ENCODE results near the gene ADCY2.
A peak's percentile ranks its signal among the peaks of the same experiment; 100 is the strongest.

Gene ADCY2

GRCh38 chr5:7784683-7785380 is 388.9 kb downstream of the ADCY2 start:
- no peak for DNase-seq (ENCODE audit: low read depth)

GRCh38 chr5:7787770-7788169 is 391.8 kb downstream of the ADCY2 start:
- DNase-seq (ENCODE audit: low read depth): no peak

GRCh38 chr5:7789567-7789966 is 393.6 kb downstream of the ADCY2 start:
- no peak for DNase-seq (ENCODE audit: low read depth)

GRCh38 chr5:7793895-7794294 is 398.0 kb downstream of the ADCY2 start:
- no peak for DNase-seq (ENCODE audit: low read depth)

GRCh38 chr5:7794311-7794710 is 398.4 kb downstream of the ADCY2 start:
- DNase-seq (ENCODE audit: low read depth): no peak

GRCh38 chr5:7794823-7795222 is 398.9 kb downstream of the ADCY2 start:
- DNase-seq (ENCODE audit: low read depth): no peak

GRCh38 chr5:7795306-7795705 is 399.4 kb downstream of the ADCY2 start:
- DNase-seq (ENCODE audit: low read depth): no peak

- no peak for DNase-seq (ENCODE audit: low read depth)
Observed at GRCh38 chr5:7801891-7802614, 406.1 kb downstream of the ADCY2 start.

- DNase-seq (ENCODE audit: low read depth): no peak
Observed at GRCh38 chr5:7802855-7803254, 406.9 kb downstream of the ADCY2 start.

GRCh38 chr5:7803937-7804336 is 408.0 kb downstream of the ADCY2 start:
- no peak for DNase-seq (ENCODE audit: low read depth)

GRCh38 chr5:7805379-7805778 is 409.4 kb downstream of the ADCY2 start:
- DNase-seq (ENCODE audit: low read depth): no peak

GRCh38 chr5:7808998-7809397 is 413.1 kb downstream of the ADCY2 start:
- no peak for DNase-seq (ENCODE audit: low read depth)

GRCh38 chr5:7811715-7812114 is 415.8 kb downstream of the ADCY2 start:
- DNase-seq (ENCODE audit: low read depth): no peak

GRCh38 chr5:7813007-7813406 is 417.1 kb downstream of the ADCY2 start:
- DNase-seq (ENCODE audit: low read depth): no peak

GRCh38 chr5:7813576-7813975 is 417.6 kb downstream of the ADCY2 start:
- no peak for DNase-seq (ENCODE audit: low read depth)

GRCh38 chr5:7814816-7815215 is 418.9 kb downstream of the ADCY2 start:
- no peak for DNase-seq (ENCODE audit: low read depth)

- DNase-seq (ENCODE audit: low read depth): peak; percentile 12
Observed at GRCh38 chr5:7815892-7816534, 420.1 kb downstream of the ADCY2 start.

- no peak for DNase-seq (ENCODE audit: low read depth)
Observed at GRCh38 chr5:7816535-7816901, 420.6 kb downstream of the ADCY2 start.

GRCh38 chr5:7822449-7822848 is 426.5 kb downstream of the ADCY2 start:
- DNase-seq (ENCODE audit: low read depth): no peak

GRCh38 chr5:7823594-7823993 is 427.7 kb downstream of the ADCY2 start:
- DNase-seq (ENCODE audit: low read depth): no peak

GRCh38 chr5:7824995-7825394 is 429.1 kb downstream of the ADCY2 start:
- no peak for DNase-seq (ENCODE audit: low read depth)

- no peak for DNase-seq (ENCODE audit: low read depth)
Observed at GRCh38 chr5:7825630-7826029, 429.7 kb downstream of the ADCY2 start.

GRCh38 chr5:7827610-7828009 is 431.7 kb downstream of the ADCY2 start:
- DNase-seq (ENCODE audit: low read depth): no peak

All from stimulated activated CD8-positive, alpha-beta memory T cell treated with anti-CD3 and anti-CD28 coated beads, Interleukin-12 subunit alpha, Interleukin-12 subunit beta, amount 100 ng/mL, for 1 hour (primary cell).